ENCODE results near the gene SYCP2L. TPM values are rescaled to one million over a fixed set of nuclear protein-coding genes. Genes with fewer than 3 reads are reported as not detected.

SYCP2L gene
- total and polyA plus RNA-seq, 2 of the 4 experiments (the other 2 are of a cell fraction), result 0.05 TPM; not detected in 1

- H4K8ac ChIP-seq (ENCODE audit: low read depth in 2 of 2, low read length in 2 of 2), result no peak overlapping the region
Measured at GRCh38 chr6:10896691-10897090, 9.8 kb downstream of the SYCP2L start.

More at GRCh38 chr6:10896691-10897090, 9.8 kb downstream of the SYCP2L start:
- H2AK9ac ChIP-seq (replicated peaks; ENCODE audit: low read depth, low read length, poor library complexity), result no peak overlapping the region
- H3K4me3 ChIP-seq (ENCODE audit: insufficient read depth, low read depth, low read length), result no peak overlapping the region
- H4K91ac ChIP-seq (ENCODE audit: insufficient read depth, low read depth, low read length), result no peak overlapping the region
- no TSS peak for BruUV-seq (replicated peaks)
- no peak overlapping the region for H3K14ac ChIP-seq (replicated peaks; ENCODE audit: low read depth, low read length)
- no peak overlapping the region for H2AFZ ChIP-seq (replicated peaks; ENCODE audit: low read length, poor library complexity)
- no peak overlapping the region for H2AK5ac ChIP-seq (ENCODE audit: low read depth, low read length)
- H4K5ac ChIP-seq (ENCODE audit: low read depth, low read length), result no peak overlapping the region
- no peak overlapping the region for H3K4me2 ChIP-seq (ENCODE audit: low read depth, low read length)
- no peaks in the 10 kb centered on the region; the same call in 1 of the 2 replicates for H3K9me3 ChIP-seq (ENCODE audit: control insufficient read depth, insufficient read depth, low read length)
- intact Hi-C loops (cut with micrococcal nuclease) (no loop called here), dilution Hi-C loops (cut with HindIII; ENCODE audit: low sequenced_read_pairs, unreplicated experiment) (no loop called here), in situ Hi-C loops (cut with MboI; ENCODE audit: low sequenced_read_pairs) (no loop called here)
- TF ChIP-seq CHD1 (IDR thresholded peaks at IDR 0.05; ENCODE audit: low read depth, low read length) (no peak), RCOR1 (IDR thresholded peaks at IDR 0.05; ENCODE audit: insufficient replicate concordance, low read length) (no peak), FOS (IDR thresholded peaks at IDR 0.05; ENCODE audit: low read depth, low read length) (no peak), POLR2A (IDR thresholded peaks at IDR 0.05; ENCODE audit: low read depth, low read length) (no peak), SMC3 (IDR thresholded peaks at IDR 0.05; ENCODE audit: low read depth, low read length) (no peak), ELK1 (IDR thresholded peaks at IDR 0.05; ENCODE audit: borderline replicate concordance, low read depth, low read length) (no peak), RFX5 (IDR thresholded peaks at IDR 0.05; ENCODE audit: low read depth, low read length) (no peak), NFE2L2 (IDR thresholded peaks at IDR 0.05; ENCODE audit: low read depth, low read length) (no peak), CEBPB (IDR thresholded peaks at IDR 0.05; ENCODE audit: low read depth, low read length) (no peak), CTCF (conservative IDR thresholded peaks at IDR 0.05; ENCODE audit: low read depth, low read length) (no peak), MXI1 (IDR thresholded peaks at IDR 0.05; ENCODE audit: borderline replicate concordance, low read depth, low read length) (no peak), USF2 (IDR thresholded peaks at IDR 0.05; ENCODE audit: low read depth, low read length) (no peak), BHLHE40 (IDR thresholded peaks at IDR 0.05; ENCODE audit: low read depth, low read length) (no peak)
- H2BK20ac ChIP-seq (ENCODE audit: low read depth, low read length), result no peak overlapping the region
- H3K9me1 ChIP-seq (ENCODE audit: insufficient read depth, low read length), result no peaks in the 10 kb centered on the region
- no peaks in the 10 kb centered on the region for H3K36me3 ChIP-seq (ENCODE audit: control insufficient read depth, insufficient read depth, low read length)
- H3K23ac ChIP-seq (ENCODE audit: low read depth, low read length), result no peak overlapping the region
- H2BK120ac ChIP-seq (ENCODE audit: low read depth, low read length), result no peak overlapping the region
- H3K18ac ChIP-seq (ENCODE audit: low read depth, low read length), result no peak overlapping the region
- H3K27ac ChIP-seq (ENCODE audit: insufficient read depth, low read length), result no peak overlapping the region
- no peaks in the 10 kb centered on the region for H4K20me1 ChIP-seq (ENCODE audit: insufficient read depth, low read length)
- no peak overlapping the region for H3K9ac ChIP-seq (ENCODE audit: low read depth, low read length)
- WGBS, 2 experiments (ENCODE audit: extremely low coverage in 2 of 2, insufficient read length in 1 of 2), result no CpG with 5 or more reads among the region's 3 CpGs
- peaks cover 2% of the 10 kb centered on the region for H3K27me3 ChIP-seq (ENCODE audit: control insufficient read depth, insufficient read depth, low read length)
- ChIA-PET POLR2A (ENCODE audit: unreplicated experiment) (no interaction called here), CTCF (no interaction called here)
- H3K4me1 ChIP-seq (ENCODE audit: control insufficient read depth, insufficient read depth, low read length), result no peaks in the 10 kb centered on the region
- H3K4ac ChIP-seq (ENCODE audit: low read depth, low read length), result no peak overlapping the region
- no peak for ATAC-seq (ENCODE audit: low read depth)
- H2BK15ac ChIP-seq (ENCODE audit: low read depth, low read length), result no peak overlapping the region
- DNase-seq, result no peak
- H3K79me1 ChIP-seq (ENCODE audit: low read depth in 1 of 2, low read length in 2 of 2), result no peaks in the 10 kb centered on the region
- no peak overlapping the region for H3K56ac ChIP-seq (ENCODE audit: extremely low read depth, insufficient read depth, low read length)
- H2BK5ac ChIP-seq (ENCODE audit: low read depth, low read length, poor library complexity, severe bottlenecking), result no peak overlapping the region

Data from IMR-90 (cell line).